ENCODE data around the gene CYB5R4. TPM values are rescaled to one million over a fixed set of nuclear protein-coding genes. Genes with fewer than 3 reads are reported as not detected.

CYB5R4 gene
- total RNA-seq, 2 donors from 2014 or later: 25.4 to 35.4 TPM

GRCh38 chr6:84007871-84008270 lies 148.4 kb downstream of the CYB5R4 start:
- Histone ChIP-seq H3K36me3 (no peaks in the 10 kb centered on the region), H3K9ac (ENCODE audit: low read depth in 2 of 2, low read length in 2 of 2) (no peak overlapping the region), H3K27ac (no peak overlapping the region), H3K4me1 (no peaks in the 10 kb centered on the region), H3K9me3 (no peaks in the 10 kb centered on the region), H3K4me3 (no peak overlapping the region), H3K27me3 (no peaks in the 10 kb centered on the region)
- DNase-seq: no peak
- intact Hi-C loops (cut with DNase I): no loop called here
- TF ChIP-seq CTCF (IDR thresholded peaks at IDR 0.05): no peak

GRCh38 chr6:84013354-84013753 lies 153.9 kb downstream of the CYB5R4 start:
- Histone ChIP-seq H3K4me1 (no peaks in the 10 kb centered on the region), H3K9ac (ENCODE audit: low read depth in 2 of 2, low read length in 2 of 2) (no peak overlapping the region), H3K9me3 (no peaks in the 10 kb centered on the region), H3K4me3 (no peak overlapping the region), H3K27ac (no peak overlapping the region), H3K36me3 (no peaks in the 10 kb centered on the region), H3K27me3 (no peaks in the 10 kb centered on the region)
- no peak for DNase-seq
- intact Hi-C loops (cut with DNase I): no loop called here
- no peak for TF ChIP-seq CTCF (IDR thresholded peaks at IDR 0.05)

GRCh38 chr6:84013931-84014330 lies 154.4 kb downstream of the CYB5R4 start:
- no peak for DNase-seq
- Histone ChIP-seq H3K4me1 (no peaks in the 10 kb centered on the region), H3K4me3 (no peak overlapping the region), H3K9ac (ENCODE audit: low read depth in 2 of 2, low read length in 2 of 2) (no peak overlapping the region), H3K9me3 (no peaks in the 10 kb centered on the region), H3K27ac (no peak overlapping the region), H3K36me3 (no peaks in the 10 kb centered on the region), H3K27me3 (no peaks in the 10 kb centered on the region)
- intact Hi-C loops (cut with DNase I): no loop called here
- no peak for TF ChIP-seq CTCF (IDR thresholded peaks at IDR 0.05)

GRCh38 chr6:84016029-84016428 lies 156.5 kb downstream of the CYB5R4 start:
- Histone ChIP-seq H3K36me3 (no peaks in the 10 kb centered on the region), H3K9me3 (no peaks in the 10 kb centered on the region), H3K27me3 (no peaks in the 10 kb centered on the region), H3K4me3 (no peak overlapping the region), H3K9ac (ENCODE audit: low read depth in 2 of 2, low read length in 2 of 2) (no peak overlapping the region), H3K27ac (no peak overlapping the region), H3K4me1 (no peaks in the 10 kb centered on the region)
- intact Hi-C loops (cut with DNase I): no loop called here
- no peak for TF ChIP-seq CTCF (IDR thresholded peaks at IDR 0.05)
- no peak for DNase-seq

Other genes with a start within 250 kb of the CYB5R4 start
- gene SNAP91, start 150.6 kb upstream of the CYB5R4 start, total RNA-seq: under 1 TPM in 1 of 2 donors, not detected in 1; 0.45 TPM
- not detected for gene RIPPLY2, start 6.3 kb upstream of the CYB5R4 start, total RNA-seq
- gene MRAP2, start 174.1 kb downstream of the CYB5R4 start, total RNA-seq: 10 to 100 TPM in 1 of 2 donors, 1 to 10 TPM in 1; 7.3 to 14.6 TPM